ENCODE data around the gene BPIFB3.

DNA sequence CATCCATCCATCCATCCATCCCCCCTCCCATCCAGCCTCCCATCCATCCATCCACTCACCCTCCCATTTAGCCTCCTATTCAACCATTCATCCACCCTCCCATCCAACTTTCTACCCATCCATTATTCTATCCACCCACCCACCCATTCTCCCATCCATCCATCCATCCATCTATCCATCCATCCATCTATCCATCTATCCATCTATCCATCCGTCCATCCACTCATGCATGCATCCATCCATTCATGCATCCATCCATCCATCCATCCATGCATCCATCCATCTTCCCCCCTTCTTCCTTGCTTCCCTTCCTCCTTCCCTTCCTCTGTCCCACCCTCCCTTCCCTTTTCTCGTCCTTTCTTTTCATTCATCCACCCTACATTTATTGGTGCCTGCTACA, 21.0 kb downstream of the BPIFB3 start:
- TF ChIP-seq CTCF (conservative IDR thresholded peaks at IDR 0.05) (no peak), ZFX (IDR thresholded peaks at IDR 0.05) (no peak)
